ENCODE measurements around the gene EXOC6. TPM values are rescaled to one million over a fixed set of nuclear protein-coding genes. Genes with fewer than 3 reads are reported as not detected.
"Not testable (repeated sequence)": the region's sequence is repeated elsewhere in the genome, so short reads cannot be mapped to it uniquely, and the experiment has no call there.

Gene EXOC6
- total and polyA plus RNA-seq, 11 donors, result 5.8 to 12.3 (median 9.9) TPM

GRCh38 chr10:93097386-93097785 lies 249.1 kb downstream of the EXOC6 start:
- H3K27me3 ChIP-seq, result peaks cover 0 to 2% (median 0%) of the 10 kb centered on the region in 9 donors
- TF ChIP-seq CTCF (IDR thresholded peaks at IDR 0.05) (no peak), POLR2A (IDR thresholded peaks at IDR 0.05) (no peak)
- DNase-seq, result no peak
- H3K9me3 ChIP-seq, result no peaks in the 10 kb centered on the region
- H3K4me1 ChIP-seq, result no peaks in the 10 kb centered on the region
- 41 to 62% (median 51%) methylated on average over 7 to 9 of the region's 9 CpGs for WGBS, 4 donors
- no peak for ATAC-seq
- H3K36me3 ChIP-seq, result no peaks in the 10 kb centered on the region
- no peak overlapping the region for H3K27ac ChIP-seq
- intact Hi-C loops (cut with DNase I), result no loop called here
- no peak overlapping the region for H3K4me3 ChIP-seq

GRCh38 chr10:93098816-93099215 lies 250.5 kb downstream of the EXOC6 start:
- no peak for ATAC-seq
- no peak for TF ChIP-seq CTCF (IDR thresholded peaks at IDR 0.05)
- TF ChIP-seq POLR2A (IDR thresholded peaks at IDR 0.05), result no peak
- 68 to 86% (median 82%) methylated on average over 3 of the region's 3 CpGs for WGBS, 4 donors

GRCh38 chr10:93099670-93100069 lies 251.3 kb downstream of the EXOC6 start:
- no peak overlapping the region for H3K27ac ChIP-seq
- TF ChIP-seq CTCF (IDR thresholded peaks at IDR 0.05), result no peak
- no peak for TF ChIP-seq POLR2A (IDR thresholded peaks at IDR 0.05)
- H3K27me3 ChIP-seq, result peaks cover 0 to 2% (median 0%) of the 10 kb centered on the region in 9 donors
- ATAC-seq (no peak), DNase-seq (no peak)
- intact Hi-C loops (cut with DNase I), result no loop called here
- H3K4me1 ChIP-seq, result no peaks in the 10 kb centered on the region
- WGBS, 4 donors, result 89 to 90% (median 90%) methylated on average over 7 of the region's 7 CpGs
- H3K4me3 ChIP-seq, result no peak overlapping the region
- peaks cover 0 to 14% (median 0%) of the 10 kb centered on the region in 12 donors for H3K9me3 ChIP-seq
- no peaks in the 10 kb centered on the region for H3K36me3 ChIP-seq

More at GRCh38 chr10:93098816-93099215, 250.5 kb downstream of the EXOC6 start:
- Histone ChIP-seq H3K9me3 (peaks cover 0 to 10% (median 0%) of the 10 kb centered on the region in 12 donors), H3K27ac (no peak overlapping the region), H3K36me3 (no peaks in the 10 kb centered on the region), H3K4me1 (no peaks in the 10 kb centered on the region), H3K4me3 (no peak overlapping the region), H3K27me3 (peaks cover 0 to 2% (median 0%) of the 10 kb centered on the region in 9 donors)
- no peak for DNase-seq
- intact Hi-C loops (cut with DNase I), result no loop called here

GRCh38 chr10:93101148-93101547 lies 252.8 kb downstream of the EXOC6 start:
- H3K27me3 ChIP-seq; H3K4me1 ChIP-seq; H3K27ac ChIP-seq; intact Hi-C loops (cut with DNase I); ATAC-seq; H3K36me3 ChIP-seq; DNase-seq; H3K4me3 ChIP-seq: not testable (repeated sequence)
- WGBS, 4 donors, result 92 to 98% (median 93%) methylated on average over 3 of the region's 3 CpGs
- H3K9me3 ChIP-seq, result peaks cover 0 to 14% (median 0%) of the 10 kb centered on the region in 12 donors

- intact Hi-C loops (cut with DNase I), result no loop called here
- Histone ChIP-seq H3K4me1 (no peaks in the 10 kb centered on the region), H3K4me3 (no peak overlapping the region), H3K36me3 (no peaks in the 10 kb centered on the region), H3K9me3 (peaks cover 0 to 14% (median 0%) of the 10 kb centered on the region in 12 donors), H3K27ac (no peak overlapping the region), H3K27me3 (no peaks in the 10 kb centered on the region)
- no peak for ATAC-seq
- 70 to 84% (median 78%) methylated on average over 1 of the region's 1 CpG for WGBS, 4 donors
- TF ChIP-seq CTCF (IDR thresholded peaks at IDR 0.05) (no peak), POLR2A (IDR thresholded peaks at IDR 0.05) (no peak)
- DNase-seq, result no peak
These were observed 255.6 kb downstream of the EXOC6 start for GRCh38 chr10:93103953-93104352.

All from heart left ventricle (tissue), 16 donors.